ENCODE measurements around the gene HSPB1.

Gene HSPB1

GRCh38 chr7:76351372-76351771 lies 48.9 kb downstream of the HSPB1 start:
- H3K4me1 ChIP-seq (ENCODE audit: control insufficient read depth, insufficient read depth, low read length), result no peaks in the 10 kb centered on the region
- ChIA-PET POLR2A (interaction anchor here (1.6 to 2.1 kb wide), 3 partner anchors 8 to 32 kb away, joined by 4 to 12 read pairs (median 7); partner anchors contain the start of gene YWHAG), CTCF (no interaction called here)

GRCh38 chr7:76352193-76352592 lies 49.7 kb downstream of the HSPB1 start:
- TF ChIP-seq ZNF624 (tag by site-specific recombination; IDR thresholded peaks at IDR 0.05) (no peak), ZNF239 (tag by site-specific recombination; IDR thresholded peaks at IDR 0.05) (no peak), ZNF184 (tag by site-specific recombination; IDR thresholded peaks at IDR 0.05) (no peak), ZNF843 (tag by site-specific recombination; IDR thresholded peaks at IDR 0.05) (no peak), ZNF768 (tag by site-specific recombination; IDR thresholded peaks at IDR 0.05) (no peak), ZNF350 (tag by site-specific recombination; IDR thresholded peaks at IDR 0.05) (no peak), ZNF488 (tag by site-specific recombination; IDR thresholded peaks at IDR 0.05) (no peak), ZNF266 (tag by site-specific recombination; IDR thresholded peaks at IDR 0.05; ENCODE audit: low read depth) (no peak), OVOL3 (tag by site-specific recombination; IDR thresholded peaks at IDR 0.05) (no peak), KLF17 (tag by site-specific recombination; IDR thresholded peaks at IDR 0.05) (no peak), ZFP69B (tag by site-specific recombination; IDR thresholded peaks at IDR 0.05) (no peak), ZNF621 (tag by site-specific recombination; IDR thresholded peaks at IDR 0.05) (no peak), ZNF157 (tag by site-specific recombination; IDR thresholded peaks at IDR 0.05) (no peak)
- TF ChIP-seq, protein P1, sequence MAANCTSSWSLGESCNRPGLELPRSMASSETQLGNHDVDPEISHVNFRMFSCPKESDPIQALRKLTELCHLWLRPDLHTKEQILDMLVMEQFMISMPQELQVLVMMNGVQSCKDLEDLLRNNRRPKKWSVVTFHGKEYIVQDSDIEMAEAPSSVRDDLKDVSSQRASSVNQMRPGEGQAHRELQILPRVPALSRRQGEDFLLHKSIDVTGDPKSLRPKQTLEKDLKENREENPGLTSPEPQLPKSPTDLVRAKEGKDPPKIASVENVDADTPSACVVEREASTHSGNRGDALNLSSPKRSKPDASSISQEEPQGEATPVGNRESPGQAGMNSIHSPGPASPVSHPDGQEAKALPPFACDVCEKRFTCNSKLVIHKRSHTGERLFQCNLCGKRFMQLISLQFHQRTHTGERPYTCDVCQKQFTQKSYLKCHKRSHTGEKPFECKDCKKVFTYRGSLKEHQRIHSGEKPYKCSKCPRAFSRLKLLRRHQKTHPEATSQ (tag by site-specific recombination; IDR thresholded peaks at IDR 0.05), result no peak
- TF ChIP-seq, protein P2, sequence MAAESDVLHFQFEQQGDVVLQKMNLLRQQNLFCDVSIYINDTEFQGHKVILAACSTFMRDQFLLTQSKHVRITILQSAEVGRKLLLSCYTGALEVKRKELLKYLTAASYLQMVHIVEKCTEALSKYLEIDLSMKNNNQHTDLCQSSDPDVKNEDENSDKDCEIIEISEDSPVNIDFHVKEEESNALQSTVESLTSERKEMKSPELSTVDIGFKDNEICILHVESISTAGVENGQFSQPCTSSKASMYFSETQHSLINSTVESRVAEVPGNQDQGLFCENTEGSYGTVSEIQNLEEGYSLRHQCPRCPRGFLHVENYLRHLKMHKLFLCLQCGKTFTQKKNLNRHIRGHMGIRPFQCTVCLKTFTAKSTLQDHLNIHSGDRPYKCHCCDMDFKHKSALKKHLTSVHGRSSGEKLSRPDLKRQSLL (tag by site-specific recombination; IDR thresholded peaks at IDR 0.05), result no peak
- POLR2A ChIA-PET, result interaction anchor here (2.1 kb wide), 1 partner anchor 33 kb away, joined by 7 read pairs; no protein-coding TSS in a partner anchor
- H3K36me3 ChIP-seq (ENCODE audit: control insufficient read depth in 2 of 2, insufficient read depth in 1 of 2, low read length in 2 of 2), result peaks cover 16 to 50% of the 10 kb centered on the region in 2 experiments
- no peaks in the 10 kb centered on the region for H3K4me1 ChIP-seq (ENCODE audit: control insufficient read depth, insufficient read depth, low read length)
- H3K4me3 ChIP-seq (ENCODE audit: low read depth, low read length), result no peak overlapping the region
- CTCF ChIA-PET, result no interaction called here
- no peak overlapping the region for H3K27ac ChIP-seq (ENCODE audit: extremely low read depth, low read depth, low read length)
- no peaks in the 10 kb centered on the region for H3K9me3 ChIP-seq (ENCODE audit: control insufficient read depth, insufficient read depth, low read depth, low read length)

More at GRCh38 chr7:76351372-76351771, 48.9 kb downstream of the HSPB1 start:
- Histone ChIP-seq H3K27ac (ENCODE audit: extremely low read depth, low read depth, low read length) (no peak overlapping the region), H3K9me3 (ENCODE audit: control insufficient read depth, insufficient read depth, low read depth, low read length) (no peaks in the 10 kb centered on the region), H3K36me3 (ENCODE audit: control insufficient read depth in 2 of 2, insufficient read depth in 1 of 2, low read length in 2 of 2) (peaks cover 24 to 52% of the 10 kb centered on the region in 2 experiments), H3K4me3 (ENCODE audit: low read depth, low read length) (no peak overlapping the region)
- TF ChIP-seq ZNF610 (tag by site-specific recombination; IDR thresholded peaks at IDR 0.05; ENCODE audit: borderline replicate concordance), result peak; percentile 97
- TF ChIP-seq ZFP41 (tag by site-specific recombination; IDR thresholded peaks at IDR 0.05; ENCODE audit: borderline replicate concordance), result no peak
- TF ChIP-seq, protein P3, sequence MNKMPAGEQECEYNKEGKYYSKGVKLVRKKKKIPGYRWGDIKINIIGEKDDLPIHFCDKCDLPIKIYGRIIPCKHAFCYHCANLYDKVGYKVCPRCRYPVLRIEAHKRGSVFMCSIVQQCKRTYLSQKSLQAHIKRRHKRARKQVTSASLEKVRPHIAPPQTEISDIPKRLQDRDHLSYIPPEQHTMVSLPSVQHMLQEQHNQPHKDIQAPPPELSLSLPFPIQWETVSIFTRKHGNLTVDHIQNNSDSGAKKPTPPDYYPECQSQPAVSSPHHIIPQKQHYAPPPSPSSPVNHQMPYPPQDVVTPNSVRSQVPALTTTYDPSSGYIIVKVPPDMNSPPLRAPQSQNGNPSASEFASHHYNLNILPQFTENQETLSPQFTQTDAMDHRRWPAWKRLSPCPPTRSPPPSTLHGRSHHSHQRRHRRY (tag by site-specific recombination; IDR thresholded peaks at IDR 0.05), result no peak
